GM13977 (cell line): Measurements from ENCODE around the gene SPHKAP.

Source experiments
- DNase-seq: peaks from one replicate; pipeline ENCODE4 v3.0.0; 2012; ENCODE audit warnings: low spot score
- in situ Hi-C: fragments of 300-500 bp; cut with MboI; formaldehyde crosslinking; loops from one replicate; pipeline ENCODE4 v1.12.0; 2022; ENCODE audit warnings: low sequenced_read_pairs, low pct_unique_long_range_greater_than_20kb, mixed read lengths, inconsistent platforms; ENCODE audit not compliant: unreplicated experiment
- TF ChIP-seq, protein P1 (sequence below): IDR thresholded peaks from 2 replicates; pipeline ENCODE4 v1.5.1; 2012; ENCODE audit warnings: mild to moderate bottlenecking, control low read depth; ENCODE audit not compliant: insufficient read depth; ENCODE audit errors: extremely low read depth, missing control alignments

Gene SPHKAP

GRCh38 chr2:228167290-228167689 is 14.2 kb downstream of the SPHKAP start:
- in situ Hi-C loops: no loop called here
- TF ChIP-seq, protein P1, sequence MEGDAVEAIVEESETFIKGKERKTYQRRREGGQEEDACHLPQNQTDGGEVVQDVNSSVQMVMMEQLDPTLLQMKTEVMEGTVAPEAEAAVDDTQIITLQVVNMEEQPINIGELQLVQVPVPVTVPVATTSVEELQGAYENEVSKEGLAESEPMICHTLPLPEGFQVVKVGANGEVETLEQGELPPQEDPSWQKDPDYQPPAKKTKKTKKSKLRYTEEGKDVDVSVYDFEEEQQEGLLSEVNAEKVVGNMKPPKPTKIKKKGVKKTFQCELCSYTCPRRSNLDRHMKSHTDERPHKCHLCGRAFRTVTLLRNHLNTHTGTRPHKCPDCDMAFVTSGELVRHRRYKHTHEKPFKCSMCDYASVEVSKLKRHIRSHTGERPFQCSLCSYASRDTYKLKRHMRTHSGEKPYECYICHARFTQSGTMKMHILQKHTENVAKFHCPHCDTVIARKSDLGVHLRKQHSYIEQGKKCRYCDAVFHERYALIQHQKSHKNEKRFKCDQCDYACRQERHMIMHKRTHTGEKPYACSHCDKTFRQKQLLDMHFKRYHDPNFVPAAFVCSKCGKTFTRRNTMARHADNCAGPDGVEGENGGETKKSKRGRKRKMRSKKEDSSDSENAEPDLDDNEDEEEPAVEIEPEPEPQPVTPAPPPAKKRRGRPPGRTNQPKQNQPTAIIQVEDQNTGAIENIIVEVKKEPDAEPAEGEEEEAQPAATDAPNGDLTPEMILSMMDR: no peak
- no peak for DNase-seq

DNA sequence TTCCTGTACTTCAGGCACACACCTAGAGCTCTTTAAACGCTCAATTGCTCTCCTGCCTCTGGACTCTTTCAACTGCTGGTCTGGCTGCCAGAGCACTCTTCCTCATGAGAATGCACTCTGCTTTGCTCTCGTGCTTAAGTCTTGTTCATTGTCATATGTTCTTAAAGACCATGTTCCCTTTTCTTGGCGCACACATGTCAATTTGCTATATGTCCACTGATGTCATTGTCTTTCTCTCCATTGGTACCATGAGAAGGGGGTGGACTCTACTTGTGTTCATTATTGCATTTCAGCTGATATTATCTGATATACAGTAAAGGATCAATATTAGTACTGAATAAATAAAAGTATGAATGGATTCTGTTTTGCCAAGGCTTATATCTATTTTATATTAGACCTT is 16.8 kb downstream of the SPHKAP start:
- TF ChIP-seq, protein P1: no peak
- DNase-seq: no peak
- in situ Hi-C loops: no loop called here

- no peak for DNase-seq
- in situ Hi-C loops: no loop called here
Measured at GRCh38 chr2:228157841-228158240, 23.6 kb downstream of the SPHKAP start.

GRCh38 chr2:228144961-228145360 is 36.5 kb downstream of the SPHKAP start:
- TF ChIP-seq, protein P1: no peak
- in situ Hi-C loops: no loop called here
- DNase-seq: no peak

More at GRCh38 chr2:228157841-228158240, 23.6 kb downstream of the SPHKAP start:
- TF ChIP-seq, protein P1: no peak

DNA sequence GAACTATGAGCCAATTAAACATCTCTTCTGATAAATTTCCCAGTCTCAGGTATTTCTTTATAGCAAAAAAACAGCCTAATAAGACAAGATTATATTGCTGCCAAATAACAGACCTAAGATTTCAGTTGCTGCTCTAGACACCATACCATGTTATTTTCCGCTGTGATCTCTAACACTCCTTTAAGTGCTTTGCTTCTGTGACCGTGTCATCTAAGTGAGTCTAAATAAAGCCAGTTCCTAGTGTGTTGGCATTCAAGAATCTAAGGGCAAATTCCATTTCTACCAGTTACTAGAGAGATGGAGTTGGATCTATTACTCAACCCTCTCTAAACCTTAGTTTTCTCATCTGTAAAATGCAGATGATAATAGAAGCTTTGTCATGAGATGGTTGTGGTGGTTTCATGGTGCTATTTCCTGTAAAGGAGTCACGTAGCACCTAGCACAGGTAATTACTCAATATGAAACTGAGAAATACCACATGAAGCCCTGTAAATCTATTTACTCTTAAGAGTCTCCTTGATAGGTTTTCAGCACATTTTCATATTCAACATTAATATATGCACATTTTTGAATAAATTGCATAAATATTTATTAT is 40.5 kb downstream of the SPHKAP start:
- in situ Hi-C loops: no loop called here
- peak; percentile 2 for DNase-seq
- TF ChIP-seq, protein P1: no peak

- no peak for DNase-seq
- in situ Hi-C loops: no loop called here
- TF ChIP-seq, protein P1: no peak
Measured at GRCh38 chr2:228136027-228136426, 45.5 kb downstream of the SPHKAP start.
